AG04450 (cell line): Measurements from ENCODE around the gene RNASE7. TPM values are rescaled to one million over a fixed set of nuclear protein-coding genes. Genes with fewer than 3 reads are reported as not detected.

Experiments
- CTCF ChIA-PET: fragments of 300-600, 350-600 bp; formaldehyde crosslinking; extraction: SDS; loops from one replicate; lab custom pipeline; 2022; ENCODE audit warnings: antibody characterized with exemption, inconsistent platforms; lab: Charles Lee
- POLR2A ChIA-PET: fragments of 350-600 bp; formaldehyde crosslinking; extraction: SDS; loops from one replicate; lab custom pipeline; 2021; ENCODE audit warnings: antibody characterized with exemption, inconsistent platforms; lab: Yijun Ruan, JAX
- DNase-seq: peaks from one replicate; pipeline ENCODE4 v3.0.0-alpha.2; 2011; ENCODE audit warnings: low read depth, low spot score
- H3K27ac ChIP-seq: one replicate; pipeline ENCODE4 v1.5.1; 2012; ENCODE audit warnings: low read depth, low read length, control low read depth
- H3K27me3 ChIP-seq: one replicate; pipeline ENCODE4 v1.6.0; 2012; ENCODE audit warnings: low read length; ENCODE audit not compliant: control insufficient read depth, insufficient read depth
- H3K4me3 ChIP-seq: 2 replicates; pipeline ENCODE4 v1.5.1; 2011; ENCODE audit warnings: mild to moderate bottlenecking, low read depth, low read length, control low read depth
- H3K9me3 ChIP-seq: 2 replicates; pipeline ENCODE4 v1.5.1; 2012; ENCODE audit warnings: low read length; ENCODE audit not compliant: control insufficient read depth, insufficient read depth
- polyA plus RNA-seq: library from polyadenylated mRNA; depleted of rRNA; stranded (reverse); fragments of >200 nt; gene quantifications from 2 replicates; pipeline ENCODE4 v1.2.3, GENCODE V29; 2011
- TF ChIP-seq, protein P1 (sequence below): IDR thresholded peaks from 2 replicates; pipeline ENCODE4 v1.5.1; 2011; ENCODE audit warnings: low read depth, low read length, control low read depth, inconsistent platforms

Gene RNASE7
- polyA plus RNA-seq, 1 experiment = not detected

DNA sequence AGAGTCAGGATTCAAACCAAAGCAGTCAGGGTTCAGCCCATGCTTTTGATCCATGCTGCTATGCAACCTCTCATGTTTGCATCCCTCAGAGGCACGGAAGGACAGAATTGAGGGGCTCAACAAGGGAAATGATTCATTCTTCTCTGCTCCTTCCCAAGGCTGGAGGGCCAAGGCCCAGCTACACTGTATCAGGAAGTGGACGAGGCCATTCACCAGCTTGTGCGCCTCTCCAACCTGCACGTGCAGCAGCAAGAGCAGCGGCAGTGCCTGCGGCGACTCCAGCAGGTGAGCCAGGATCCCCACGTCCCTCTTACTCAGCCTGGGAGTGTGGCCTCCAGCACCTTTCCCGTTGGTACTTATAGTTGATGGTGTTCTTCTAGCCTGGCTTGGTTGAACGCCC is 36.6 kb downstream of the RNASE7 start:
- TF ChIP-seq, protein P1, sequence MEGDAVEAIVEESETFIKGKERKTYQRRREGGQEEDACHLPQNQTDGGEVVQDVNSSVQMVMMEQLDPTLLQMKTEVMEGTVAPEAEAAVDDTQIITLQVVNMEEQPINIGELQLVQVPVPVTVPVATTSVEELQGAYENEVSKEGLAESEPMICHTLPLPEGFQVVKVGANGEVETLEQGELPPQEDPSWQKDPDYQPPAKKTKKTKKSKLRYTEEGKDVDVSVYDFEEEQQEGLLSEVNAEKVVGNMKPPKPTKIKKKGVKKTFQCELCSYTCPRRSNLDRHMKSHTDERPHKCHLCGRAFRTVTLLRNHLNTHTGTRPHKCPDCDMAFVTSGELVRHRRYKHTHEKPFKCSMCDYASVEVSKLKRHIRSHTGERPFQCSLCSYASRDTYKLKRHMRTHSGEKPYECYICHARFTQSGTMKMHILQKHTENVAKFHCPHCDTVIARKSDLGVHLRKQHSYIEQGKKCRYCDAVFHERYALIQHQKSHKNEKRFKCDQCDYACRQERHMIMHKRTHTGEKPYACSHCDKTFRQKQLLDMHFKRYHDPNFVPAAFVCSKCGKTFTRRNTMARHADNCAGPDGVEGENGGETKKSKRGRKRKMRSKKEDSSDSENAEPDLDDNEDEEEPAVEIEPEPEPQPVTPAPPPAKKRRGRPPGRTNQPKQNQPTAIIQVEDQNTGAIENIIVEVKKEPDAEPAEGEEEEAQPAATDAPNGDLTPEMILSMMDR = no peak
- no peak overlapping the region for H3K4me3 ChIP-seq
- H3K27ac ChIP-seq = no peak overlapping the region
- H3K27me3 ChIP-seq = no peaks in the 10 kb centered on the region
- ChIA-PET CTCF (interaction anchor here (1.2 to 9.0 kb wide), 4 partner anchors 13 to 64 kb away, joined by 3 to 128 read pairs (median 8); no protein-coding TSS in a partner anchor), POLR2A (no interaction called here)
- DNase-seq = no peak
- no peaks in the 10 kb centered on the region; the same call in 1 of the 2 replicates for H3K9me3 ChIP-seq

- no peak overlapping the region for H3K27ac ChIP-seq
- CTCF ChIA-PET = interaction anchor here (1.6 kb wide), 1 partner anchor 67 kb away, joined by 6 read pairs; no protein-coding TSS in a partner anchor
- no peaks in the 10 kb centered on the region; the same call in 1 of the 2 replicates for H3K9me3 ChIP-seq
- H3K27me3 ChIP-seq = no peaks in the 10 kb centered on the region
- H3K4me3 ChIP-seq = no peak overlapping the region
- DNase-seq = no peak
- POLR2A ChIA-PET = interaction anchor here (1.2 kb wide), 1 partner anchor 10 kb away, joined by 3 read pairs; no protein-coding TSS in a partner anchor
- TF ChIP-seq, protein P1 = no peak
Observed at GRCh38 chr14:21081521-21082142, 39.5 kb downstream of the RNASE7 start.

GRCh38 chr14:21083565-21084325 is 41.6 kb downstream of the RNASE7 start:
- Histone ChIP-seq H3K4me3 (no peak overlapping the region), H3K27ac (peak overlapping the region; percentile 21), H3K27me3 (no peaks in the 10 kb centered on the region), H3K9me3 (no peaks in the 10 kb centered on the region; the same call in 1 of the 2 replicates)
- TF ChIP-seq, protein P1 = no peak
- no peak for DNase-seq
- ChIA-PET CTCF (interaction anchor here (0.6 to 1.7 kb wide), 4 partner anchors 9 to 69 kb away, joined by 3 to 13 read pairs (median 5); no protein-coding TSS in a partner anchor), POLR2A (no interaction called here)

DNA sequence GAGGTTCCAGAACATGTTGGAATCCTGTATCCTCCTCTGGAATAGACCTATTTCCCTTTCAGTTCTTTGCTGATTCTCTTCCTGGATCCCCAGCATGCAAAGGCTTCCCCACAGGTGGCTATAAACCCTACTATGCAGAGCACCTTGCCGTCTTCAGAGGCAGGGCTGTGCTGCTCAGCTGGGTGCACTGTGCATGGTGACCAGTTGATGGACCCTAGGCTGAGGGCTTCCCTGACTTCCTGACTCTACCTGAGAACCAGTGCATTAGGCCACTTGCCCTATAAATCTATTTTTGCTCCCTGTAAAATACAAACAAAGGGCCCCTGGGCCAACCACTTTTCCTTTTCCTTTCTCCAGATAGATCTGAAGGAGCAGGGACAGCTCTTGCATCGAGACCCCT is 42.2 kb downstream of the RNASE7 start:
- ChIA-PET CTCF (interaction anchor here (1.3 to 1.7 kb wide), 3 partner anchors 8 to 70 kb away, joined by 4 to 13 read pairs (median 6); no protein-coding TSS in a partner anchor), POLR2A (no interaction called here)
- no peaks in the 10 kb centered on the region for H3K27me3 ChIP-seq
- H3K27ac ChIP-seq = peak overlapping the region; percentile 21
- no peak overlapping the region for H3K4me3 ChIP-seq
- DNase-seq = no peak
- no peaks in the 10 kb centered on the region; the same call in 1 of the 2 replicates for H3K9me3 ChIP-seq
- TF ChIP-seq, protein P1 = no peak
